Parathyroid adenoma (tissue), 2 donors: ENCODE results near the gene CEP72.
A peak's percentile ranks its signal among the peaks of the same experiment; 100 is the strongest.

ENCODE experiments used
- H2AFZ ChIP-seq: fragments of 300-600 bp; sonication (generic); one replicate; pipeline ENCODE4 v1.7.0; 2017; ENCODE audit warnings: antibody characterized with exemption, mild to moderate bottlenecking
- H3K27ac ChIP-seq: fragments of 300-600 bp; sonication (generic); one replicate; pipeline ENCODE4 v1.7.0; 2017
- H3K27me3 ChIP-seq: fragments of 300-600 bp; sonication (generic); one replicate; pipeline ENCODE4 v1.7.0; 2017; ENCODE audit warnings: low read length; ENCODE audit not compliant: control insufficient read depth, insufficient read depth
- H3K36me3 ChIP-seq: fragments of 300-600 bp; sonication (generic); one replicate; pipeline ENCODE4 v1.7.0; 2017; ENCODE audit warnings: low read length; ENCODE audit not compliant: control insufficient read depth, insufficient read depth
- H3K4me1 ChIP-seq: fragments of 300-600 bp; sonication (generic); one replicate; pipeline ENCODE4 v1.7.0; 2017; ENCODE audit warnings: control low read depth
- H3K4me2 ChIP-seq: fragments of 300-600 bp; sonication (generic); one replicate; pipeline ENCODE4 v1.7.0; 2017; ENCODE audit warnings: low read length
- H3K4me3 ChIP-seq: fragments of 300-600 bp; sonication (generic); one replicate; pipeline ENCODE4 v1.7.0; 2017; ENCODE audit warnings: low read depth, low read length
- H3K79me2 ChIP-seq: fragments of 300-600 bp; sonication (generic); one replicate; pipeline ENCODE4 v1.7.0; 2017; ENCODE audit warnings: control low read depth
- H3K9ac ChIP-seq: fragments of 300-600 bp; sonication (generic); one replicate; pipeline ENCODE4 v1.7.0; 2017; ENCODE audit warnings: mild to moderate bottlenecking
- H3K9me3 ChIP-seq: fragments of 300-600 bp; sonication (generic); one replicate; pipeline ENCODE4 v1.7.0; 2017; ENCODE audit warnings: low read length; ENCODE audit not compliant: control insufficient read depth
- TF ChIP-seq, protein P1 (sequence below): fragments of 300-600 bp; sonication (generic); IDR thresholded peaks from one replicate; pipeline ENCODE4 v1.7.0; 2017; ENCODE audit warnings: antibody characterized with exemption, mild to moderate bottlenecking
- donor health status: primary hyperparathyroidism.

Gene CEP72

GRCh38 chr5:671459-672328, 59.6 kb downstream of the CEP72 start:
- TF ChIP-seq, protein P1, sequence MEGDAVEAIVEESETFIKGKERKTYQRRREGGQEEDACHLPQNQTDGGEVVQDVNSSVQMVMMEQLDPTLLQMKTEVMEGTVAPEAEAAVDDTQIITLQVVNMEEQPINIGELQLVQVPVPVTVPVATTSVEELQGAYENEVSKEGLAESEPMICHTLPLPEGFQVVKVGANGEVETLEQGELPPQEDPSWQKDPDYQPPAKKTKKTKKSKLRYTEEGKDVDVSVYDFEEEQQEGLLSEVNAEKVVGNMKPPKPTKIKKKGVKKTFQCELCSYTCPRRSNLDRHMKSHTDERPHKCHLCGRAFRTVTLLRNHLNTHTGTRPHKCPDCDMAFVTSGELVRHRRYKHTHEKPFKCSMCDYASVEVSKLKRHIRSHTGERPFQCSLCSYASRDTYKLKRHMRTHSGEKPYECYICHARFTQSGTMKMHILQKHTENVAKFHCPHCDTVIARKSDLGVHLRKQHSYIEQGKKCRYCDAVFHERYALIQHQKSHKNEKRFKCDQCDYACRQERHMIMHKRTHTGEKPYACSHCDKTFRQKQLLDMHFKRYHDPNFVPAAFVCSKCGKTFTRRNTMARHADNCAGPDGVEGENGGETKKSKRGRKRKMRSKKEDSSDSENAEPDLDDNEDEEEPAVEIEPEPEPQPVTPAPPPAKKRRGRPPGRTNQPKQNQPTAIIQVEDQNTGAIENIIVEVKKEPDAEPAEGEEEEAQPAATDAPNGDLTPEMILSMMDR: peak; percentile 98
- Histone ChIP-seq H3K4me1 (peaks cover 19% of the 10 kb centered on the region), H3K9me3 (no peaks in the 10 kb centered on the region), H3K79me2 (no peaks in the 10 kb centered on the region), H3K4me2 (peak overlapping the region; percentile 45), H2AFZ (peak overlapping the region; percentile 58), H3K27me3 (no peaks in the 10 kb centered on the region), H3K4me3 (no peak overlapping the region), H3K9ac (no peak overlapping the region), H3K36me3 (no peaks in the 10 kb centered on the region), H3K27ac (no peak overlapping the region)

GRCh38 chr5:672329-673160, 60.4 kb downstream of the CEP72 start:
- no peaks in the 10 kb centered on the region for H3K36me3 ChIP-seq
- H3K27ac ChIP-seq: peak overlapping the region; percentile 29
- TF ChIP-seq, protein P1: no peak
- no peaks in the 10 kb centered on the region for H3K79me2 ChIP-seq
- no peak overlapping the region for H2AFZ ChIP-seq
- no peak overlapping the region for H3K9ac ChIP-seq
- H3K9me3 ChIP-seq: no peaks in the 10 kb centered on the region
- peak overlapping the region; percentile 27 for H3K4me3 ChIP-seq
- H3K4me2 ChIP-seq: peak overlapping the region; percentile 45
- H3K27me3 ChIP-seq: no peaks in the 10 kb centered on the region
- H3K4me1 ChIP-seq: peaks cover 19% of the 10 kb centered on the region

- Histone ChIP-seq H3K9ac (no peak overlapping the region), H2AFZ (no peak overlapping the region), H3K4me2 (peak overlapping the region; percentile 45), H3K27ac (no peak overlapping the region), H3K79me2 (no peaks in the 10 kb centered on the region), H3K9me3 (no peaks in the 10 kb centered on the region), H3K27me3 (no peaks in the 10 kb centered on the region), H3K4me3 (peak overlapping the region; percentile 27), H3K4me1 (peaks cover 19% of the 10 kb centered on the region), H3K36me3 (no peaks in the 10 kb centered on the region)
- TF ChIP-seq, protein P1: no peak
Measured at GRCh38 chr5:673161-673830, 61.2 kb downstream of the CEP72 start.

- no peaks in the 10 kb centered on the region for H3K27me3 ChIP-seq
- no peak overlapping the region for H3K4me3 ChIP-seq
Measured at GRCh38 chr5:673831-674629, 61.9 kb downstream of the CEP72 start.

More at GRCh38 chr5:673831-674629, 61.9 kb downstream of the CEP72 start:
- Histone ChIP-seq H2AFZ (no peak overlapping the region), H3K9ac (no peak overlapping the region), H3K9me3 (no peaks in the 10 kb centered on the region), H3K79me2 (no peaks in the 10 kb centered on the region), H3K36me3 (no peaks in the 10 kb centered on the region), H3K4me2 (no peak overlapping the region), H3K27ac (no peak overlapping the region), H3K4me1 (peaks cover 19% of the 10 kb centered on the region)
- TF ChIP-seq, protein P1: no peak
